Brain microvascular endothelial cell (primary cell): ENCODE results near the gene SPINK9.

Experiments used
- DNase-seq: peaks from one replicate; pipeline ENCODE4 v3.0.0-alpha.2; 2020
- H3K27ac ChIP-seq: fragments of 250-450 bp; sonication (Bioruptor Pico); 2 replicates; pipeline ENCODE4 v1.5.1; 2020; ENCODE audit warnings: mild to moderate bottlenecking, moderate library complexity
- H3K27me3 ChIP-seq: fragments of 250-450 bp; sonication (Bioruptor Pico); replicated peaks from 2 replicates; pipeline ENCODE4 v1.5.1; 2020; ENCODE audit warnings: mild to moderate bottlenecking
- H3K36me3 ChIP-seq: fragments of 250-450 bp; sonication (Bioruptor Pico); replicated peaks from 2 replicates; pipeline ENCODE4 v1.5.1; 2020; ENCODE audit warnings: mild to moderate bottlenecking
- H3K4me3 ChIP-seq: 2 replicates; pipeline ENCODE4 v1.5.1; 2011; ENCODE audit warnings: low read depth, mild to moderate bottlenecking, control low read depth, low read length, moderate library complexity
- CTCF ChIP-seq: IDR thresholded peaks from 2 replicates; pipeline ENCODE4 v1.5.1; 2011; ENCODE audit warnings: low read depth, mild to moderate bottlenecking, moderate library complexity, low read length, control low read depth, inconsistent platforms; ENCODE audit errors: missing control alignments
- in situ Hi-C: cut with HindIII; loops from 2 replicates; pipeline ENCODE4 v1.10.0; 2017; ENCODE audit warnings: low sequenced_read_pairs, low pct_ligation_motif_present

Gene SPINK9

GRCh38 chr5:148347706-148348105 lies 12.3 kb downstream of the SPINK9 start:
- H3K27me3 ChIP-seq = no peaks in the 10 kb centered on the region
- H3K4me3 ChIP-seq = no peak overlapping the region
- in situ Hi-C loops = no loop called here
- no peak for DNase-seq
- no peaks in the 10 kb centered on the region for H3K36me3 ChIP-seq
- H3K27ac ChIP-seq = no peak overlapping the region
- TF ChIP-seq CTCF = no peak

- in situ Hi-C loops = no loop called here
- no peak overlapping the region for H3K27ac ChIP-seq
- no peak for TF ChIP-seq CTCF
- no peak for DNase-seq
- H3K36me3 ChIP-seq = no peaks in the 10 kb centered on the region
- H3K27me3 ChIP-seq = no peaks in the 10 kb centered on the region
- H3K4me3 ChIP-seq = no peak overlapping the region
Observed at GRCh38 chr5:148352696-148353095, 17.3 kb downstream of the SPINK9 start.

- Histone ChIP-seq H3K4me3 (no peak overlapping the region), H3K27ac (no peak overlapping the region), H3K27me3 (no peaks in the 10 kb centered on the region), H3K36me3 (no peaks in the 10 kb centered on the region)
- in situ Hi-C loops = no loop called here
- TF ChIP-seq CTCF = no peak
- no peak for DNase-seq
Observed at GRCh38 chr5:148353634-148354033, 18.3 kb downstream of the SPINK9 start.

- TF ChIP-seq CTCF = no peak
- Histone ChIP-seq H3K27ac (no peak overlapping the region), H3K36me3 (no peaks in the 10 kb centered on the region), H3K27me3 (no peaks in the 10 kb centered on the region), H3K4me3 (no peak overlapping the region)
- in situ Hi-C loops = no loop called here
- no peak for DNase-seq
Observed at GRCh38 chr5:148364343-148364742, 29.0 kb downstream of the SPINK9 start.

- Histone ChIP-seq H3K27me3 (no peaks in the 10 kb centered on the region), H3K4me3 (no peak overlapping the region), H3K27ac (no peak overlapping the region), H3K36me3 (no peaks in the 10 kb centered on the region)
- TF ChIP-seq CTCF = no peak
- DNase-seq = no peak
- in situ Hi-C loops = no loop called here
Observed at GRCh38 chr5:148368299-148368698, 32.9 kb downstream of the SPINK9 start.

GRCh38 chr5:148372166-148372725 lies 36.9 kb downstream of the SPINK9 start:
- in situ Hi-C loops = no loop called here

More at GRCh38 chr5:148372166-148372725, 36.9 kb downstream of the SPINK9 start:
- DNase-seq = no peak
- Histone ChIP-seq H3K36me3 (no peaks in the 10 kb centered on the region), H3K4me3 (no peak overlapping the region), H3K27me3 (no peaks in the 10 kb centered on the region), H3K27ac (no peak overlapping the region)
- TF ChIP-seq CTCF = no peak
